Neural progenitor cell (in vitro differentiated cells): ENCODE results near the gene ANXA1. TPM values are rescaled to one million over a fixed set of nuclear protein-coding genes. Genes with fewer than 3 reads are reported as not detected.

Source experiments
- DNase-seq: peaks from one replicate; pipeline ENCODE4 v3.0.0-alpha.2; 2016; ENCODE audit warnings: low spot score
- H2AFZ ChIP-seq: fragments of 200-600 bp; sonication (generic); replicated peaks from 2 replicates; pipeline ENCODE4 v1.6.1; 2016; ENCODE audit warnings: antibody characterized with exemption
- H3F3A ChIP-seq: fragments of 200-600 bp; sonication (generic); 2 replicates; pipeline ENCODE4 v1.6.1; 2016; ENCODE audit warnings: antibody characterized with exemption, low read depth
- H3K27ac ChIP-seq: fragments of 200-600 bp; sonication (generic); 2 replicates; pipeline ENCODE4 v1.5.1; 2016; ENCODE audit warnings: mild to moderate bottlenecking
- H3K27me3 ChIP-seq: fragments of 200-600 bp; sonication (generic); 2 replicates; pipeline ENCODE4 v1.6.1; 2016; ENCODE audit warnings: mild to moderate bottlenecking, moderate library complexity
- H3K36me3 ChIP-seq: fragments of 200-600 bp; sonication (generic); 2 replicates; pipeline ENCODE4 v1.5.1; 2016
- H3K4me1 ChIP-seq: fragments of 200-600 bp; sonication (generic); 2 replicates; pipeline ENCODE4 v1.6.1; 2016; ENCODE audit warnings: mixed run types
- H3K4me2 ChIP-seq: fragments of 200-600 bp; sonication (generic); 2 replicates; pipeline ENCODE4 v1.6.1; 2016
- H3K4me3 ChIP-seq: fragments of 200-600 bp; sonication (generic); 2 replicates; pipeline ENCODE4 v1.5.1; 2016
- H3K79me2 ChIP-seq: fragments of 200-600 bp; sonication (generic); 2 replicates; pipeline ENCODE4 v1.6.1; 2016; ENCODE audit warnings: low read depth
- H3K9ac ChIP-seq: fragments of 200-600 bp; sonication (generic); 2 replicates; pipeline ENCODE4 v1.6.1; 2016
- H3K9me3 ChIP-seq: fragments of 200-600 bp; sonication (generic); 2 replicates; pipeline ENCODE4 v1.5.1; 2016; ENCODE audit warnings: low read depth
- H4K20me1 ChIP-seq: fragments of 200-600 bp; sonication (generic); 2 replicates; pipeline ENCODE4 v1.6.1; 2016; ENCODE audit warnings: low read depth
- H3K27ac Mint-ChIP-seq: 3 replicates; pipeline ENCODE4 v1.8.0; 2021; ENCODE audit warnings: mixed read lengths
- H3K27me3 Mint-ChIP-seq: 2 replicates; pipeline ENCODE4 v1.8.0; 2022; ENCODE audit warnings: low read depth, mild to moderate bottlenecking, inconsistent platforms, moderate library complexity, mixed read lengths; ENCODE audit not compliant: insufficient read depth
- H3K36me3 Mint-ChIP-seq: 3 replicates; pipeline ENCODE4 v1.8.0; 2021; ENCODE audit warnings: mixed read lengths
- H3K4me1 Mint-ChIP-seq: 3 replicates; pipeline ENCODE4 v1.8.0; 2021; ENCODE audit warnings: mixed read lengths
- H3K4me3 Mint-ChIP-seq: 3 replicates; pipeline ENCODE4 v1.8.0; 2021; ENCODE audit warnings: mild to moderate bottlenecking, moderate library complexity, mixed read lengths
- H3K9me3 Mint-ChIP-seq: 3 replicates; pipeline ENCODE4 v1.8.0; 2020; ENCODE audit warnings: mixed read lengths
- EZH2 ChIP-seq: fragments of 200-600 bp; sonication (generic); IDR thresholded peaks from 2 replicates; pipeline ENCODE4 v1.6.1; 2017; ENCODE audit warnings: antibody characterized with exemption, mild to moderate bottlenecking, moderate library complexity
- EZH2phosphoT487 ChIP-seq: fragments of 200-600 bp; sonication (generic); IDR thresholded peaks from 2 replicates; pipeline ENCODE4 v1.6.1; 2017; ENCODE audit warnings: antibody characterized with exemption
- total RNA-seq: library from RNA; depleted of rRNA; stranded (reverse); fragments of >200 nt; gene quantifications from 2 replicates; pipeline ENCODE4 v1.2.3, GENCODE V29; 2015; ENCODE audit warnings: low replicate concordance
- TF ChIP-seq, protein P1 (sequence below): fragments of 200-600 bp; sonication (generic); IDR thresholded peaks from 2 replicates; pipeline ENCODE4 v1.5.1; 2017; ENCODE audit warnings: antibody characterized with exemption, mild to moderate bottlenecking

ANXA1 gene
- total RNA-seq, 1 donor from 2014 or later = 0.47 TPM

DNA sequence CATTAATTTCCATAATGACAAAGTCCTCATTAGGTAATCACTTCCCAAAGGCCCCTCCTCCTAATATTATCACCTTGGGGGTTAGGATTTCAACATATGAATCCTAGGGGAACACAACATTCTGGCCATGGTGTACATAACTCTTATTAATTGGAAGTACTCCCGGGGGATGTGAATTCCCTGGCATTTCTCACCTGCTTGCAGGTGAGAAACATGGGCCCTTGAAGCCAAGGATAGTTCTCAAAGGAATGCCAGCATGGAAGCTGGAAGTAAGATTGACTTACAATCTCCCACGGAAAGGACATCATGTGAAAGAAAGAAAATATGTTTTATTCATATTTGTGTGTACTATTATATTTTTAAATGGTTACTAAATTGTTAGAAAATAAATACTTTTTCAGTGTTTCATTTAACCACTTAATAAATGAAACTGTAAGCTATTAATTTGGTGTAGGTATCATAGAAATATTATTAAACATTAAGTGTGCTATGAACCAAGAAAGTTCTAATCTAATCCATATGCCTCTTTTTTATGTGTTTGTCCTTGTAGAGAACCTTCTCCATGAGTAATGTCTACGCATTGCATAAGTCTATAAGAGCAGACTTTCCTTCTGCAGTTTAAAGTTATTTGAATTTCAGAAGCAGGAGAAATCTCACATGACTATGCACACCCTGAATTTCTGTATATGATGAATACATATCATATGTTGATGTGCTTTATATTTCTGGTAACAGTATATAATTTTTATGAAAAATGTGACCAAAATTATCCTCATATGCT is 59.4 kb downstream of the ANXA1 start:
- no peak for TF ChIP-seq EZH2phosphoT487
- no peak for TF ChIP-seq EZH2
- TF ChIP-seq, protein P1, sequence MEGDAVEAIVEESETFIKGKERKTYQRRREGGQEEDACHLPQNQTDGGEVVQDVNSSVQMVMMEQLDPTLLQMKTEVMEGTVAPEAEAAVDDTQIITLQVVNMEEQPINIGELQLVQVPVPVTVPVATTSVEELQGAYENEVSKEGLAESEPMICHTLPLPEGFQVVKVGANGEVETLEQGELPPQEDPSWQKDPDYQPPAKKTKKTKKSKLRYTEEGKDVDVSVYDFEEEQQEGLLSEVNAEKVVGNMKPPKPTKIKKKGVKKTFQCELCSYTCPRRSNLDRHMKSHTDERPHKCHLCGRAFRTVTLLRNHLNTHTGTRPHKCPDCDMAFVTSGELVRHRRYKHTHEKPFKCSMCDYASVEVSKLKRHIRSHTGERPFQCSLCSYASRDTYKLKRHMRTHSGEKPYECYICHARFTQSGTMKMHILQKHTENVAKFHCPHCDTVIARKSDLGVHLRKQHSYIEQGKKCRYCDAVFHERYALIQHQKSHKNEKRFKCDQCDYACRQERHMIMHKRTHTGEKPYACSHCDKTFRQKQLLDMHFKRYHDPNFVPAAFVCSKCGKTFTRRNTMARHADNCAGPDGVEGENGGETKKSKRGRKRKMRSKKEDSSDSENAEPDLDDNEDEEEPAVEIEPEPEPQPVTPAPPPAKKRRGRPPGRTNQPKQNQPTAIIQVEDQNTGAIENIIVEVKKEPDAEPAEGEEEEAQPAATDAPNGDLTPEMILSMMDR = no peak
- Histone ChIP-seq H3K9me3 (no peaks in the 10 kb centered on the region), H4K20me1 (no peaks in the 10 kb centered on the region), H3K9ac (no peak overlapping the region), H3F3A (no peaks in the 10 kb centered on the region), H2AFZ (no peak overlapping the region), H3K27me3 (no peaks in the 10 kb centered on the region), H3K36me3 (no peaks in the 10 kb centered on the region), H3K27ac (no peak overlapping the region), H3K4me1 (peaks cover 14% of the 10 kb centered on the region), H3K4me3 (no peak overlapping the region), H3K79me2 (no peaks in the 10 kb centered on the region), H3K4me2 (no peak overlapping the region)
- H3K9me3 Mint-ChIP-seq = no peaks in the 10 kb centered on the region
- peaks cover 11% of the 10 kb centered on the region for H3K4me1 Mint-ChIP-seq
- no peaks in the 10 kb centered on the region for H3K36me3 Mint-ChIP-seq
- H3K27ac Mint-ChIP-seq = no peak overlapping the region
- DNase-seq = no peak
- H3K4me3 Mint-ChIP-seq = no peak overlapping the region
- no peaks in the 10 kb centered on the region for H3K27me3 Mint-ChIP-seq

DNA sequence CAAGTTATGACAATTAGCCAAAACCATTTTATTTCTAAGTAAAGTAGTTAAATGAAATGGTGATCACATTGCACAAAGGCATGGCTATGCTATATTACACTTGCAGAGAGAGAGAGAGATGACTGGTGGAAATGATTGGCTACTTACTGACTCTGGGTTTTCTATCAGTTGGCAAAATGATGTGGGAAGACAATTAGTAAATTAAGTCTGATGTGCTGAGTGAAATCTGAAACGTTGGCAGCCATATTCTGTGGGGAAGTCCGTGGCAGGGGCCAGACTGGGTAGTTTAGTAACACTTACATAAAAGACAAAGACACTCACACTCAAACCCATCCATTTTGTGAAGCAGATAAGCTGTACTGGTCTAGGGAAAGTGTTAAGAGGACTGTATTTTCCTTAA is 61.6 kb downstream of the ANXA1 start:
- Histone ChIP-seq H3F3A (no peaks in the 10 kb centered on the region), H3K9me3 (no peaks in the 10 kb centered on the region), H3K36me3 (no peaks in the 10 kb centered on the region), H3K27me3 (no peaks in the 10 kb centered on the region), H3K79me2 (no peaks in the 10 kb centered on the region), H3K4me1 (peaks cover 16% of the 10 kb centered on the region), H3K27ac (no peak overlapping the region), H4K20me1 (no peaks in the 10 kb centered on the region), H3K4me2 (no peak overlapping the region), H2AFZ (no peak overlapping the region), H3K9ac (no peak overlapping the region), H3K4me3 (no peak overlapping the region)
- H3K4me1 Mint-ChIP-seq = peaks cover 11% of the 10 kb centered on the region
- H3K9me3 Mint-ChIP-seq = peaks cover 4% of the 10 kb centered on the region
- no peak overlapping the region for H3K4me3 Mint-ChIP-seq
- no peak overlapping the region for H3K27ac Mint-ChIP-seq
- no peak for DNase-seq
- TF ChIP-seq, protein P1 = no peak
- TF ChIP-seq EZH2 = no peak
- TF ChIP-seq EZH2phosphoT487 = no peak
- no peaks in the 10 kb centered on the region for H3K36me3 Mint-ChIP-seq
- no peaks in the 10 kb centered on the region for H3K27me3 Mint-ChIP-seq

DNA sequence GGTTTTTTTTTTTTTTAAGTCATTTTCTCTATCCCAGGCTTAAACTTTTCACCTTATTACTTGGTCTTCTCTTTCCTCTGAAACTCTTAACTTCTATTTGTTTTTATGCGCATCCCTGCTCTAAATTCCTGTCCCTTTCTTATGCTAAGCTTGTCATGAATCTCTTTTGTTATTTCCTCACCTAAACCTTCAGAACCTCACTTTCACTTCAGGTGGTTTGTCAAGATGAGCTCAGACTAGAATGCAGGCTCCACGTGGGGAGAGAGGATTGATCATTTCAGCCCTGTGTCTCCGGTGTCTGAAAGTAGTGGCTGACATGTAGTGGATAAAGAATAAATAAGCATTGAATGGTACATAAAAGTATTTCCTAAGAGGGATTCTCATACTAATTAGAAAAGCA is 63.6 kb downstream of the ANXA1 start:
- Histone ChIP-seq H3K79me2 (no peaks in the 10 kb centered on the region), H3K36me3 (no peaks in the 10 kb centered on the region), H3K9me3 (no peaks in the 10 kb centered on the region), H4K20me1 (no peaks in the 10 kb centered on the region), H3K27me3 (no peaks in the 10 kb centered on the region), H3K4me2 (no peak overlapping the region), H2AFZ (no peak overlapping the region), H3K9ac (no peak overlapping the region), H3K4me3 (no peak overlapping the region), H3F3A (no peaks in the 10 kb centered on the region), H3K27ac (no peak overlapping the region), H3K4me1 (peaks cover 16% of the 10 kb centered on the region)
- H3K36me3 Mint-ChIP-seq = peaks cover 2% of the 10 kb centered on the region
- H3K27ac Mint-ChIP-seq = no peak overlapping the region
- no peaks in the 10 kb centered on the region for H3K27me3 Mint-ChIP-seq
- no peak overlapping the region for H3K4me3 Mint-ChIP-seq
- H3K4me1 Mint-ChIP-seq = peaks cover 11% of the 10 kb centered on the region
- peak; percentile 41 for DNase-seq
- TF ChIP-seq EZH2phosphoT487 (no peak), EZH2 (no peak)
- TF ChIP-seq, protein P1 = no peak
- peaks cover 13% of the 10 kb centered on the region for H3K9me3 Mint-ChIP-seq
